ENCODE results near the gene EPN2.

The EPN2 gene

DNA sequence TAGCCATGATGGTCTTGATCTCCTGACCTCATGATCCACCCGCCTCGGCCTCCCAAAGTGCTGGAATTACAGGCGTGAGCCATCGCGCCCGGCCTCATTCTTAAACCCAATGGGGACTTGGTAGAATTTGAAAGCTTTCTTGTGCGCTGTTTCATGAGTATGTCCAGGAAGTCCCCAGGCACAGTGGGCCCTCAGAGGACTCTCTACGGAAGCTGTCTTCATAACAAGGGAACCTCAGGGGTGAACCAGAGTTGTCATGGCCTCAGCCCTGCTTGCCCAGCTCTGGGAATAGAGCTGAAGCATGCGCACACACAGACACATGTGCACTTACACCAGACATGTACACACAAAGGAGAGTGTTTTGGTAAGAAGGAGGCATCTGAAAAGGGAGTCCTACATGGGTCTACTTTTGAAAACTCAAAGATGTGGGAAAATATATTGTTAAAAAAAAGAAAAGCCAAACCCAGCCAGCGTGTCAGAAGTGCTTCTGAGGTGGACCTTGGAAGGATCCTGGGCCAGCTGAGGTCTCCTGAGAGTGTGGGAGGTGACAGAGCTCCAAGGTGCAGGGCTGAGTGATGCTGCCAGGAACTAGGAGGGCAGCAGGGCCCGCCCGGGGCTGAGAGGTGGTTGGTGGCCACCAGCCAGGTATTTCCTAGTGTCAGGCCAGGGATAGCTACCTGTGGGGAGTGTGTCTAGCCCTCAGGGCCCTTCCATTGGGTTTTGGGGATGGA, 54.6 kb downstream of the EPN2 start:
- Mint-ChIP-seq H3K4me3 (no peak overlapping the region), H3K27me3 (peaks cover 14% of the 10 kb centered on the region), H3K9me3 (no peaks in the 10 kb centered on the region), H3K27ac (no peak overlapping the region), H3K4me1 (peaks cover 22% of the 10 kb centered on the region), H3K36me3 (peaks cover 19% of the 10 kb centered on the region)
- no peak for ATAC-seq

DNA sequence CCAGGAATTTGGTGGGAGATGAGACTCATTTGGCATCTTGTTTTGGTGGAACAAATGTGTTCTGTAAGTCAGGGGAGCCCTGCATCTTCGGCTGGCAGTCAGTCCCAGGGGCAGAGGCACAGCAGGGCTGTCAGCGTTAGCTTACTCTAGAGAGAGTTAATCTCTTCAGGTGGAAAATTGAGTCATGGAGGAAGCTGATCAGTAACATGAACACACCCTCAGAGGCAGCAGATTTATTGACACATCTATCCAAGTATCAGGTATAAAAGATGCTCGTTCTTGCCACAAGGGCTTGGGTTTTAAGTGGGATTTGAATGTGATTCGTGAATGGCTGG, 55.2 kb downstream of the EPN2 start:
- no peaks in the 10 kb centered on the region for H3K9me3 Mint-ChIP-seq
- no peak overlapping the region for H3K4me3 Mint-ChIP-seq
- H3K36me3 Mint-ChIP-seq = peaks cover 20% of the 10 kb centered on the region
- no peak for ATAC-seq
- peaks cover 22% of the 10 kb centered on the region for H3K4me1 Mint-ChIP-seq
- H3K27ac Mint-ChIP-seq = no peak overlapping the region
- H3K27me3 Mint-ChIP-seq = peaks cover 10% of the 10 kb centered on the region

DNA sequence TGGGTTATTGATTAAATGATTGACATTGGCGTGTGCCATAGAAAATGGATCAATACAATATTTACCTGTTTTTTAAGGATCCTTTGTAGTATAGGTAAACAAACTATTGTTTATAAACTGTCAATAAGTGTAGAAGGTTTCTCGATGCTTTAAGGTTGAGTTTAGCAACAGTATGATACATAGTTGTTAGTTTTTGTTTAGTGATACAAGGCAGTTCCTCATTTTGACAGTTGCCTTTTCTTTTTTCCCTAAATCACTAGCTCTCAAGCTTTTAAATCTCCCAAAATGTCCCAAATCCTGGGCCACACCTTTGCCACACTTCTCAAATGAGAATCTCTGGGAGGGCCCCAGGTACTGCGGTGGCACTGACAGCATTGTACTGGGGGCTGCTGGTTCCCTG, 57.3 kb downstream of the EPN2 start:
- peaks cover 6% of the 10 kb centered on the region for H3K36me3 Mint-ChIP-seq
- H3K4me3 Mint-ChIP-seq = no peak overlapping the region
- H3K9me3 Mint-ChIP-seq = no peaks in the 10 kb centered on the region
- no peak for ATAC-seq
- H3K27me3 Mint-ChIP-seq = no peaks in the 10 kb centered on the region
- H3K27ac Mint-ChIP-seq = no peak overlapping the region
- H3K4me1 Mint-ChIP-seq = peaks cover 22% of the 10 kb centered on the region

DNA sequence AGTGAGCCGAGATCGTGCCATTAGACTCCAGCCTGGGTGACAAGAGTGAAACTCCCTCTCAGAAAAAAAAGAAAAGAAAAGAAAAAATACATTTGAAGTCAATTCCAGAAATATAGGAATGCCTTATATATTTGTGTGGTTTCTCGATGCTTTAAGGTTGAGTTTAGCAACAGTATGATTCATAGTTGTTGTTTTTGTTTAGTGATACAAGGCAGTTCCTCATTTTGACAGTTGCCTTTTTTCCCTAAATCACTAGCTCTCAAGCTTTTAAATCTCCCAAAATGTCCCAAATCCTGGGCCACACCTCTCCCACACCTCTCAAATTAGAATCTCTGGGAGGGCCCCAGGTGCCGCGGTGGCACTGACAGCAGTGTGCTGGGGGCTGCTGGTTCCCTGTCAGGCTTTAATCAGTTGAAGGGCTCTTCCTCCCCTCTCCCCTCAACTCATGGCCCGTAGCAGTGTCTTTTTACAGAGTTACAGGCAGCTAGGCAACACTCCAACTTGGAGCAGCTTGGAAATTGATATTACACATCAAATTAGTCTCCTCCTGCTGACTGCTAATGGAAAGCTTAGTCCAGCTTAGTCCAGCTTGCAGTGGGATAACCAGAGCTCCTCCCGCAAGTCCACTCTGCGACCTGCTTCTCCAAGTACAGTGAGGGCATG, 58.4 kb downstream of the EPN2 start:
- H3K9me3 Mint-ChIP-seq = no peaks in the 10 kb centered on the region
- H3K36me3 Mint-ChIP-seq = peaks cover 6% of the 10 kb centered on the region
- no peak overlapping the region for H3K4me3 Mint-ChIP-seq
- ATAC-seq = no peak
- no peak overlapping the region for H3K27ac Mint-ChIP-seq
- H3K4me1 Mint-ChIP-seq = peaks cover 22% of the 10 kb centered on the region
- H3K27me3 Mint-ChIP-seq = no peaks in the 10 kb centered on the region

DNA sequence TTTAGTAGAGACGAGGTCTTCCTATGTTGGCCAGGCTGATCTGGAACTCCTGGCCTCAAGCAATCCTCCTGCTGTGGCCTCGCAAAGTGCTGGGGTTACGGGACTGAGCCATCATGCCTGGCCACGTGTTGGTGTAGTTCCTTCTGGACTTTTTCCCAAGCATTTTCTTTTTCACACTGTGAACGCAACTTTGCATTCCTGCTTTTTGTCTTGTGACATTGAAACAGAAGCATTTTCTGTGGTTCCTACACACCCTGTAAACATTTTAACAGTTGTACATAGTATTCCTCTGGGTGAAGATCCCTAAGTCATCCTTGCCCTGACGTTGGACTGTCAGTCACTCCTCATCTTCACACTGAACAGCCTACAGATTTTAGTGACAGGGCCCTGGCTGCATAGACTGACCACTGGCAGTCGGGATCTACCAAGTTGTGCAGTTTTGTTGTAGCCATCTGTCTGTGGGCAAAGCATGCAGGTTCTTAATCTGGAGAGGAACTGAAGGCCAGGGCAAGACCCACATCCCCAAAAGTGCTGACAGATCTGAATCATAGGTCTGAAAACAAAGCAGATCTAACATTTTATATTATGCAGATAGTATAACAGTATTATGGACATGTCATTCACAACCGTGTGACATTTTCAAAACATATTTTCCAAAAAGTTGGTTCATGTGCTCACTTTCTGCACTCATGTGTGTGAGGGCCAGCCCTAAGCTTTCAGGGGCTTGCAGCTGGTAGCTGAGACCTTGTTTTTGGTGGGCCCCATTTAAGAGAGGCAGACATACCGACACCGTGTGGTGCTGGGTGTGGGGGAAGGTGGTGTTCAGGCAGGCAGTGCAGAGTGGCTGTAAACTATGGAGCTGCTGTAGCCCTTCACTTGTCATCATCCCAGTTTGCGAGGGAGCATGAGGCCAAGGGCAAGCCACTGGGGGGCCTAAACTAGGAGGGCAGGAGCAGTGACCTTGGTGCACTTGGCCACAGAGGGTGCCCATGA, 59.9 kb downstream of the EPN2 start:
- H3K36me3 Mint-ChIP-seq = peaks cover 6% of the 10 kb centered on the region
- no peak overlapping the region for H3K27ac Mint-ChIP-seq
- no peaks in the 10 kb centered on the region for H3K9me3 Mint-ChIP-seq
- H3K4me3 Mint-ChIP-seq = no peak overlapping the region
- no peaks in the 10 kb centered on the region for H3K27me3 Mint-ChIP-seq
- peaks cover 22% of the 10 kb centered on the region for H3K4me1 Mint-ChIP-seq
- peak; percentile 55 for ATAC-seq

DNA sequence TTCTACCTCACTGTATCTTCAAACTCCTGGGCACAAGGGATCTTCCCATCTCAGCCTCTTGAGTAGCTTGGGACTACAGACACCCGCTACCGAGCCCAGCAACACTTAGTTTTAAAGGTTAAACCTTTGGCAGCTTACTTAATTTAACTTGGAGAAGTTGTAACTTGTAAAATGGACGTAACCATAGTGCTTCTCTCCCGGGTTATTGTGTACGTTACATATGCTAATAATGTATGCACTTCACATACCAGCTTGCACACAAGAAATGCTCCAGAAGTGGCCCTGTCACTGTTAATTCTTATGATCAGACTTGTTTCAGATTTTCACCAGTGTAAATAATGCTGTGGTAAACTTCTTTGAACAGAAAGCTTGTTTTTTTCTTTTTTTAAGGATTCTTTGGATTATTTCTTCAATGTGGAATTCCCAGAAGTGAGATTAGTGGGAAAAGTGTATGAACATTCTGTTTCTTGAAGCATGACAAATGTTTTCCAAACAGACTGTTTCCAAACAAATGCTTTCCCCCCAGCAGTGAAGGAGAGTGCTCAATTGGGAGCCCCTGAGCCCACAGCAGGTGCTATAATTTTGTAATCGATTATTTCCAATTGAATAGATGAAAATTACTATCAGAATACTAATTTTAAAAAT, 61.5 kb downstream of the EPN2 start:
- no peaks in the 10 kb centered on the region for H3K27me3 Mint-ChIP-seq

DNA sequence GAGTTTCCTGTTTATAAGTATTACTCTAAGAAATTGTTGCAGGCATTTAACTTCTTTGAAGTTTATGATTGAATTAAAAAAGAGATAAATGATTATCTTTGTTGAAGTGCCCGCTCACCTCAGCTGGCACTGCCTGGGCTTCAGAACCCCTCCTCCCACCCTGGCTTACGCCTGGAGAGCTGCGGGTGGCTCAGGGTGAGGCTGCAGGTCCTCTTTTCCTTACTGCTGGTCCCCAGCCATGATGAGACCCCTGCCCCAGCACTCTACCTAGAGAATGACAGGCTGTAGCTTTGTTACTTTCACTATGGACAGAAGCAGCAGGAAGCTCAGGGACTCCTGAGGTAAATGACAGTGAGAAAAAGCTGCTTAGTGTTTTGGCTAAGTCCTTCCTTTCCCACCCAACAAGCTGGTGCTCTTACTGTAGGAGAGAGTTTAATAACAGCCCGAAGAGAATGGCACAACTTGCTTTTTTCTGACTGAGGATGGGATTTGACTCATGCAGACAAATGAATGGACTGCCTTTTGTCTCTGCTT, 62.1 kb downstream of the EPN2 start:
- ATAC-seq = no peak
- peaks cover 42% of the 10 kb centered on the region for H3K4me1 Mint-ChIP-seq
- no peaks in the 10 kb centered on the region for H3K27me3 Mint-ChIP-seq
- H3K27ac Mint-ChIP-seq = no peak overlapping the region
- no peaks in the 10 kb centered on the region for H3K9me3 Mint-ChIP-seq
- H3K36me3 Mint-ChIP-seq = peaks cover 6% of the 10 kb centered on the region
- H3K4me3 Mint-ChIP-seq = no peak overlapping the region

More for the DNA sequence above, 61.5 kb downstream of the EPN2 start:
- Mint-ChIP-seq H3K36me3 (peaks cover 6% of the 10 kb centered on the region), H3K4me1 (peaks cover 36% of the 10 kb centered on the region), H3K4me3 (no peak overlapping the region), H3K27ac (no peak overlapping the region), H3K9me3 (no peaks in the 10 kb centered on the region)
- no peak for ATAC-seq

DNA sequence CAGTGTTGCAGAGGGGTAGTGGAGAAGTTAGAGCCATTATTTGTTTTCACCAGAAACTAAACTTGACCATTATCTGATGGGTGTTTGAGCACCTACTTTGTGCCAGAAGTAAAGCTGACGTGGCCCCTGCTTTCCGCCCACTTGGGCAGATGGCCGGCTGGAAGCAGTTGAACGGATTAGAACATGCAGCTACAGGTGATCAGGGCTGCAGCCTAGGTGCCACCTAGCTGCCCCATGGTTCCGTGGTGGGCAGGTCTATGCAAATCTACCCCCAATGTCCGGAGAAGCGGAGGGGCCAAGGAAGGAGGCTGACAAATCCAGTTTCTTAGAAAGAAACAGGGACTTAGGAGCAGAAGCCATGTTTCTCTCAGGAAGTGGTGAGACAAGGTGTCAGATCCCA, 62.7 kb downstream of the EPN2 start:
- no peaks in the 10 kb centered on the region for H3K27me3 Mint-ChIP-seq
- ATAC-seq = no peak
- peaks cover 42% of the 10 kb centered on the region for H3K4me1 Mint-ChIP-seq
- H3K36me3 Mint-ChIP-seq = peaks cover 6% of the 10 kb centered on the region
- H3K4me3 Mint-ChIP-seq = no peak overlapping the region
- no peak overlapping the region for H3K27ac Mint-ChIP-seq
- H3K9me3 Mint-ChIP-seq = no peaks in the 10 kb centered on the region

DNA sequence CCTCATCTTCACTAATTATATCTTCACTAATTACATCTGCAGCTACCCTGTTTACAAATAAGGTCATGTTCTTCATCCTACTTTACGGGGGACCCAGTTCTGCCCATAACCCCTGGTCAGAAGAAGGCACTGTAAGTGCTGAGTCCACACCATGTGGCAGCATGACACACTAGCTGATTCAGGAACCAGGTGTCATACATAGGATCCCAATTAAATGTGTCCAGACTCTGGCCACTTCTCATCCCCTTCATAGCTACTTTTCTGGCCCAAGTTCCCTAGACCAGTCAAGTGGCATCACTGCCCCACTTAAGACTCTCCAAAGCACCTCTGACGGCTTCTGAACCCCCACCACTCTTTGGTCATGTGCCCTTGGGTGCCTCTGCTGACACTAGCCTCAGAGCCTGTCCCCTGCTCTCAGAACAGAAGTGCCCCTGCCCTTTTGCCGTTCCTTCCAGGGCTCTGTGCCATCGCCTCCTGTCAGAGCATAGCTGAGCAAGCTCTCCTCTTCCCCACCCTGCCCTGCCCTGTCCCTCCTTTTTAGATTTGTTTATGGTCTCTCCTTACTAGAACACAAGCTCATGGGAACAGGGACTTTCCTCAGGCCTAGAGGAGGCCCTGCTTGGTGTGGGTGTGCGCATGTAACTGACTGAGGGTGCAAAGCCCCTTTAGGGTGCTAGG, 64.2 kb downstream of the EPN2 start:
- ATAC-seq = no peak
- peaks cover 6% of the 10 kb centered on the region for H3K36me3 Mint-ChIP-seq
- no peaks in the 10 kb centered on the region for H3K9me3 Mint-ChIP-seq
- H3K27ac Mint-ChIP-seq = no peak overlapping the region
- no peak overlapping the region for H3K4me3 Mint-ChIP-seq
- no peaks in the 10 kb centered on the region for H3K27me3 Mint-ChIP-seq
- peaks cover 47% of the 10 kb centered on the region for H3K4me1 Mint-ChIP-seq

DNA sequence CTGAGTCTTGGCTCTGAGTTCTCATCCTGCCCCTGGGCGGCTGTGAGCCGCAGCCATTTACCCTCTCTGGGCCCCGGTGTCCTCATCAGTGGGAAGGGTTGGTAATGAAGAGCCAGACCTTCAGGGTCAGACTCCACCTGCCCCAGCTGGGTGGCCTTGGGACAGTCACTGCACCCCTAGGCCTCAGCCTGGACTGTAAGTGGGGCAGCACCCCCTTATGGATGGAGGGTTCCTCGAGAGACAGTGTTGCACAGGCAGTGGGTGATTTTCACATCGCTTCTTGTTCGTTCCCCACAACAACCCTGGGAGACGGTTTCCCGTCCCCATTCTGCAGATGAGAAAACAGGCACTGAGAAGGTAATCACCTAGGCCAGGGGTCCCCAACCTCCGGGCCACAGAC, 64.8 kb downstream of the EPN2 start:
- Mint-ChIP-seq H3K27me3 (no peaks in the 10 kb centered on the region), H3K4me1 (peaks cover 53% of the 10 kb centered on the region), H3K27ac (no peak overlapping the region), H3K4me3 (no peak overlapping the region), H3K9me3 (no peaks in the 10 kb centered on the region), H3K36me3 (peaks cover 3% of the 10 kb centered on the region)
- ATAC-seq = no peak

DNA sequence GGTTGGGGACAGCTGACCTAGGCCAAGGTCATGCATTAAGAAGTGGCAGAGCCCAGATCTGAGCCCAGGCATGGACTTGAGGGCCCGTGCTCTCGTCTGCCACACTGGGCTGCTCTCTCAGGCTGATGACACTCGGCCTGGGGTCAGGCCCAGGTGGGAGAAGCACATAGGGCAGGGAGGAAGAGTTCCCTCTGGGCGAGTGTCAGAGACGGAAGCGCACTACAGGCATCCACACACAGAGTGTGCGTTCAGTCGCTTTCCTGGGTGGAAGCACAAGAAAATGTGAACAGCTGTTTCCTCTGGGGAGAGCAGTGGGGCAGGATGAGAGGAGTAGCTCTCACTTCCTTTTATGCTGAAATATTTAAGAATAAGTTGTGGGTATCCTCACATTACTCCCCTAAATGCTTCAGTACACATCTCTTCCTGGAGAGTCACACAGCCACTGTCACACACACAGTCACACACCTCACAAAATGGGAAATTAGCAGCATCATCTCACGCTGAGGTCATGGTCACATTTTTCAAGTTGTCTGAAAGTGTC, 65.7 kb downstream of the EPN2 start:
- Mint-ChIP-seq H3K4me3 (no peak overlapping the region), H3K36me3 (no peaks in the 10 kb centered on the region), H3K9me3 (no peaks in the 10 kb centered on the region), H3K4me1 (peaks cover 61% of the 10 kb centered on the region), H3K27ac (no peak overlapping the region), H3K27me3 (no peaks in the 10 kb centered on the region)
- ATAC-seq = peak; percentile 31

DNA sequence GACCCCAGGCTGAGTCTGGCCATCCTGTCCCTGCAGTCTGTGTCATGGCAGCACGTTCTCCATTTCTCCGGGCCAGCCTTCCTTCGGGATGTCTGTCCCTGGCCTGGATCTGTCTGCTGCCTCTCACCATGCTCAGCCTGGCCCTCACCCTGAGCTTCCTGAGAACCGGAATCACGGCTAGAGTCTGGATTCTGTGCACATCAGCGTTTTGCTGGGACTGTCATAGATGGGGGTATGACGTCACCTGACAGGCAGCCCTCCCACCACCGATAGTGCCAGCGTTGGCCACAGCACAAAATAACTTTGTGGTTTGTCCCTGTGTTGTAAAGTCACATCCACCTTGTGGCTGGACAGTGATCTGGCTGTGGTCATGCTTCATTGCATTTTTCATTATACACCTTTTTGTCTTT, 66.2 kb downstream of the EPN2 start:
- H3K27me3 Mint-ChIP-seq = no peaks in the 10 kb centered on the region

DNA sequence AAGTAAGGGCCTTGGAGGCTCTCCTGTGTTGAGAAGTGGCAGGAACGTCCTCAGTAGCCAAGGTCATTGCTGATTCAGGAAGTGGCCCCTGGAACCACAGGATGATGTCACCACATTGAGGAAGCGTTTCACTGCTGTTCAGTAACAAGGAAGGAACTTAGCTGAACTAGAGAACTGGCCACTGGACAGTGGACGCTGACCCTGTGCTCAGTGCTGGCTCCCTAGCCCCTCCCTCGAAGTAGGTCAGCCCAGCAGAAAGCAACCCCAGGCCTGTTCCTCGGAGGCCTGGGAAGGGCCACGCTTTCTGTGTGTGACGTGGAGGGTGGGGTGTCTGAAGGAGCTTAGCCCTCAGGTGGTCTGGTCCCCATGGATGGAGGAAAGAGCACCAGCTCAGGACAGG, 67.0 kb downstream of the EPN2 start:
- ATAC-seq = no peak
- Mint-ChIP-seq H3K36me3 (no peaks in the 10 kb centered on the region), H3K4me1 (peaks cover 69% of the 10 kb centered on the region), H3K27me3 (no peaks in the 10 kb centered on the region), H3K9me3 (no peaks in the 10 kb centered on the region), H3K4me3 (no peak overlapping the region), H3K27ac (no peak overlapping the region)

More for the DNA sequence above, 66.2 kb downstream of the EPN2 start:
- Mint-ChIP-seq H3K4me1 (peaks cover 67% of the 10 kb centered on the region), H3K4me3 (no peak overlapping the region), H3K36me3 (no peaks in the 10 kb centered on the region), H3K27ac (no peak overlapping the region), H3K9me3 (no peaks in the 10 kb centered on the region)
- ATAC-seq = no peak

DNA sequence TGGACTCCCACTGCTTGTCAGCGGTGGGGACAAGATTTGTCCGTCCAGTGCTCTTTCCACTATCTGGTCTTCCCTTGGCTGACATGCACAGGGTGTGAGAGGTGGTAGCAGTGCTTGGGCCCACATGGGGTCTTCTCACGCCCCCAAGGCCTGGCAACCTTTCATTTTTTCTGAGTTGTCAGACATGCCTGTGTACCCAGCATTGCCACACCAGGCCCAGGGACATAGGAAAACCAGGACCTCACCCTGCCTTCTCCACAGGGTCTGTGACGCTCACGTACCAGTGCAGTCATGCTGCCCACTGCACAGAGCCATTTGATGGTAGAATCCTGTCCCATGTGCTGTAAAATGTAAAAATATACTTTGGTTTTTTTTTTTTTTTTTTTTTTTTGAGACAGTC, 67.6 kb downstream of the EPN2 start:
- no peak overlapping the region for H3K4me3 Mint-ChIP-seq
- H3K4me1 Mint-ChIP-seq = peaks cover 67% of the 10 kb centered on the region
- no peak overlapping the region for H3K27ac Mint-ChIP-seq
- H3K9me3 Mint-ChIP-seq = no peaks in the 10 kb centered on the region
- H3K27me3 Mint-ChIP-seq = no peaks in the 10 kb centered on the region
- H3K36me3 Mint-ChIP-seq = peaks cover under 1% of the 10 kb centered on the region
- no peak for ATAC-seq
